BLaER1 (cell line): ENCODE data around the gene PRRX1.

Experiments
- H3K27ac ChIP-seq: shearing (Covaris generic); formaldehyde crosslinking; 2 replicates; pipeline ENCODE4 v1.8.1; 2022
- H3K27me3 ChIP-seq: shearing (Covaris generic); formaldehyde crosslinking; 2 replicates; pipeline ENCODE4 v1.8.1; 2022
- H3K36me3 ChIP-seq: shearing (Covaris generic); formaldehyde crosslinking; 2 replicates; pipeline ENCODE4 v1.8.1; 2022
- H3K4me1 ChIP-seq: shearing (Covaris generic); formaldehyde crosslinking; 2 replicates; pipeline ENCODE4 v1.8.1; 2022
- H3K4me2 ChIP-seq: shearing (Covaris generic); formaldehyde crosslinking; 2 replicates; pipeline ENCODE4 v1.8.1; 2022
- H3K4me3 ChIP-seq: shearing (Covaris generic); formaldehyde crosslinking; 2 replicates; pipeline ENCODE4 v1.8.1; 2022
- H3K9ac ChIP-seq: shearing (Covaris generic); formaldehyde crosslinking; 2 replicates; pipeline ENCODE4 v1.8.1; 2022
- H3K9me3 ChIP-seq: shearing (Covaris generic); formaldehyde crosslinking; 2 replicates; pipeline ENCODE4 v1.8.1; 2022
- H4K20me1 ChIP-seq: shearing (Covaris generic); formaldehyde crosslinking; 2 replicates; pipeline ENCODE4 v1.8.1; 2022
- Cebpa-rat ChIP-seq: shearing (Covaris generic); IDR thresholded peaks from 2 replicates; pipeline ENCODE4 v1.8.1; 2022

Gene PRRX1

DNA sequence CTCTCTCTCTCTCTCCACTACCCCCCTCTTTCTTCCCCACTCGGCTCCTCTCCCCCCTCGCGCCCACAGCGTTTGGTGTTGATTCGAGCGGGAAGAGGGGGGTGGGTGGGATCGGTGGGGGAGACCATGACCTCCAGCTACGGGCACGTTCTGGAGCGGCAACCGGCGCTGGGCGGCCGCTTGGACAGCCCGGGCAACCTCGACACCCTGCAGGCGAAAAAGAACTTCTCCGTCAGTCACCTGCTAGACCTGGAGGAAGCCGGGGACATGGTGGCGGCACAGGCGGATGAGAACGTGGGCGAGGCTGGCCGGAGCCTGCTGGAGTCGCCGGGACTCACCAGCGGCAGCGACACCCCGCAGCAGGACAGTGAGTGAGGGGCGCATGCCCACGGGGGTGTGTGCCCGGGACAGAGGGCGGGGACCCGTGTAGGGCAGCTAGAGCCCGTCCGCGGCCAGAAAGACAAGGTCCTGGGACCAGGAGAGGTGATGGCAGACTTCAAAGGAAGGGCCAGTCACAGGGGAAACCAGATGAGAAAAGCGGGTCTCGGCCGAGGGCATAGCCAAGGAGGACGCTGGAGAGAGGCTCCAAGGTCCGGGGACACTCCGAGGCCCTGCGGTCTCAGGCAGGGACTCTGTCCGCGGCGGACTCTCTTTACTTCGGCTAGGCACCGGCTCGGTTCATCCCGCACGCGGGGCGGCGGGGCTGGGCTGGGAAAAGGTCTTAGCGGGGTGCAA is at the start of gene PRRX1:
Gene PRRX1, plus strand, starts transcription at position 39 of the 735 bp plus-strand sequence. Its CDS starts 88 bp downstream, at position 127.
- Histone ChIP-seq H3K27ac (no peak within 1 kb of the TSS), H4K20me1 (no peaks in the 10 kb centered on the region), H3K27me3 (peaks cover 39% of the 10 kb centered on the region), H3K9ac (no peak within 1 kb of the TSS), H3K9me3 (peaks cover 12% of the 10 kb centered on the region), H3K4me1 (no peaks in the 10 kb centered on the region), H3K4me3 (no peak within 1 kb of the TSS), H3K36me3 (no peaks in the 10 kb centered on the region), H3K4me2 (no peak within 1 kb of the TSS)
- TF ChIP-seq Cebpa-rat = no peak

DNA sequence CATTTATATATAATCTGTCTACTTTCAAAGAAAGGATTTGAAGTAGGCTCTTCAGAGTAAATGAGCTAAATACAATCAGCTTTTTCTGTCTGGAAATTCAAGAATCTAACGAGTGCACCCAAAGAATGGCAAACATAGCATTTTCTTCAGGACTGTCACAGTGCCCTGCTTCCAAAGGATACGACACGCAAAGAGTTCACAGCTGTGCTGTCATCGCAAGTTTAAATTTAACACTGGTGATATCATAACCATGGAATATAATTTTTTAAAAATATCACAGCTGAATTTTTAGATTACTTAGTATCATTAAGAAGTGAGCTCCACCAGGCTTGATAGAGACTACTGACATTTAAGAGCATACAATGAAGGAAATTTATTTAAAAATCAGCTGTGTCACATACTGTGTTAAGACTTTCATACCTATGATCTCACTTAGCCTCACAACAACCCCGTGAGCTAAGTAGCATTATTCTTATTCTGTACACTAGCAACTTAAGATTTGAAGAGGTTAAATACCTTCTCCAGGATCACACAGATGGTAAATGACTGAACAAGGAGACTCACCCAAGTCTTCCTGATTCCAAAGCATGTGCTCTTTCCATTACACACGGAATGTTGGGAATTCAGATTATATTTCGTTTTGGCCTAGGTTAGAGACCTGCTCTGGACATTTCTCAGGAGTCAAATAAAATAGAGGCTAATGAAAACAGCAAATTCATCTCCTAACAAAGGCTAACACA is 46.2 kb upstream of the PRRX1 start:
- no peak overlapping the region for H3K4me2 ChIP-seq
- H3K9me3 ChIP-seq = no peaks in the 10 kb centered on the region
- no peak overlapping the region for H3K27ac ChIP-seq
- H3K4me1 ChIP-seq = no peaks in the 10 kb centered on the region
- H3K36me3 ChIP-seq = no peaks in the 10 kb centered on the region
- H3K4me3 ChIP-seq = no peak overlapping the region
- TF ChIP-seq Cebpa-rat = no peak
- no peaks in the 10 kb centered on the region for H4K20me1 ChIP-seq
- H3K27me3 ChIP-seq = no peaks in the 10 kb centered on the region
- no peak overlapping the region for H3K9ac ChIP-seq

DNA sequence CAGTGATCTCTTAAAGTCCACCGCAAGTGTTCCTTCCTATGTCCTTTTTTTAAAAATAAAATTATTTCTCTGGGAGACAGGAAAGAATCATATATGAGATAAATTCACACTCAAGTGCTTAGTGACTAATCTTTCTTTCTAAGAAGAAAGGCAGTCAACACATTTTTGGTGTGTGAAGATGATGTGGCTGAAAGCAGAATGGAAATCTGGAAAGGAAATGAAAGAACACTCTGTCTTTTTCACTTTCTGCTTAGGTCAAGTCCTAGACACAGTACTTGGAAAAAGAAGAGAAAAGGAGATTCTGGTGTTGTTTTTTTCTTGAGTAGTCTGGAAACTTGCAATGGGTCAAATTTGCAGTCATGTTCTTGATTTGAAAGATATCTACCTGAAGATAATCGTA is 45.5 kb upstream of the PRRX1 start:
- Histone ChIP-seq H3K4me2 (no peak overlapping the region), H3K4me3 (no peak overlapping the region)

DNA sequence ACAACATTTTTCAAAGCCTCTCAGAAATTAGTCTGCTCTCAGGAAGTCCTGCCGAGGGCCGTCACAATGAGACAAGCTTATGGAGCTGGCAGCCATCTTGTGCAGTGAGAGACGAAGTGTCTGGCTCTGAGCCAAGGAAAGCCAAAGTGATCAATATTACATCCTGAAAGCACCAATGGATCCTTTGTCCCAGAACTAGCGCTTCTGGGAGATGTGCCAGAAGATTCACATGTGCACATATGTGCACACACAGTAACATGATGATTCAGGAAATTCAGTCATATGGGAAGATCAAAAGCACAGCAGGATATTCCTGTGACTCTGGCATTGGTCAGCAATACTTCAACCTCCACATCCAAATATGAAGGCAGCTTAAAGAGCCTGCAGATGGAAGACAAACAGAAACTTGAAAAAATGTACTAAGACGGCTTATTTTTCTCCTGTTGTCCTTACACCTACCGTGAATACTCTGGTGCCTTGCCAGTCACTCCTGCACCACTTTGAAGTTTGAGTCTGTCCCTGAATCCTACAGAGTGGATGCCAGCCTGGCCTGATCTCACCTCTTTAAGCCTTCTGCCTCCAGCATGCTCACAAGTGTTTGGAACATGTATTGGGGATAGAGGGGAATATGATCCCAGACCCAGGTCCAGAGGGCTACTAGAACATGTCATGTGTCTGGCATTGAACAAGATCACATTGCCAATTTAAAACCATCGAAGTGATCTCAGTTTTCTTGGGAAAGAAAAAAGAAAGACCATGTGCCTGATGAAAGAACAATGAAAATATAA is 44.5 kb upstream of the PRRX1 start:
- no peak for TF ChIP-seq Cebpa-rat
- H3K4me3 ChIP-seq = no peak overlapping the region
- no peaks in the 10 kb centered on the region for H3K27me3 ChIP-seq
- H3K9me3 ChIP-seq = no peaks in the 10 kb centered on the region
- H3K4me1 ChIP-seq = no peaks in the 10 kb centered on the region
- H4K20me1 ChIP-seq = no peaks in the 10 kb centered on the region
- H3K36me3 ChIP-seq = no peaks in the 10 kb centered on the region
- no peak overlapping the region for H3K9ac ChIP-seq
- no peak overlapping the region for H3K4me2 ChIP-seq
- no peak overlapping the region for H3K27ac ChIP-seq

More for the DNA sequence above, 45.5 kb upstream of the PRRX1 start:
- no peak overlapping the region for H3K27ac ChIP-seq
- no peaks in the 10 kb centered on the region for H3K9me3 ChIP-seq
- no peaks in the 10 kb centered on the region for H3K4me1 ChIP-seq
- H3K9ac ChIP-seq = no peak overlapping the region
- no peaks in the 10 kb centered on the region for H4K20me1 ChIP-seq
- no peaks in the 10 kb centered on the region for H3K27me3 ChIP-seq
- no peak for TF ChIP-seq Cebpa-rat
- no peaks in the 10 kb centered on the region for H3K36me3 ChIP-seq

DNA sequence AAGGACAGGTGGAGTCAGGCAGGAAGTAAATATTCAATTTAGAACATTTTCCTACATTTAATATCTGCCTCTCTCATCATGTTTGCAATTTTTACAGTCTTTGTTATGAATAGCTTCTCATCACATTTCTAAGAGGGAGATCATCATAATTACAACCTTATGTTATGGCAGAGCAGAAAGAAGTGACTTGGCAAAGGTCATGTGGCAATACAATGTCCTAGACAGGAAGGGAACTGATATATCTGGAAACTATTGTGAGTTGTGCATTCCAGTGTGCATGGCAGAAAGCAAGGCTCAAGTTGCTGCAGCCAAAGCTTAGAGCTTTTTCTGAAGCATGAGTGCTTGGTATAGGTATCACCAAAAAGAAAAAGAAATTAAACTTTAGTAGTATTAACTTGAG is 43.8 kb upstream of the PRRX1 start:
- H3K4me2 ChIP-seq = no peak overlapping the region
- H3K27ac ChIP-seq = no peak overlapping the region
- TF ChIP-seq Cebpa-rat = no peak
- H3K27me3 ChIP-seq = no peaks in the 10 kb centered on the region
- no peak overlapping the region for H3K9ac ChIP-seq
- no peaks in the 10 kb centered on the region for H3K36me3 ChIP-seq
- H3K4me3 ChIP-seq = no peak overlapping the region
- H3K4me1 ChIP-seq = no peaks in the 10 kb centered on the region
- H4K20me1 ChIP-seq = no peaks in the 10 kb centered on the region
- no peaks in the 10 kb centered on the region for H3K9me3 ChIP-seq

DNA sequence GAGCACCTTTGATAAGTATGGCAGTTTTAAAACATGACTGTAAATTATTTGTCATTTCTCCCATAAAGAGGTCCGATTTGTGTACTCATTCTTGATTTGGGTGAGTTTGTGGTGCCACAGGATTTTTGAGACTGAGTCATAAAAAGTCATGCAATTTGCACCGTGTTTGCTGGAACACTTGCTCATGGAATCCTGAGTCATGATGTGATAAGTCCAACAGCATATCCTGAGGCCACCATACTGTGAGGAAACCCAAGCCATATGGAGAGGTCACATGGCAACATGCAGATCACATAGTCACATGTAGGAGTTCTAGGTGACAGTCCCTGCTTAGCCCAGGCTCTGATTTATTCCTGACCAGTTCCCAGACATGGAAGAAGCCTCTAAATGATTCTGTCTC is 40.8 kb upstream of the PRRX1 start:
- no peak overlapping the region for H3K4me2 ChIP-seq
- H3K27ac ChIP-seq = no peak overlapping the region
- H3K4me3 ChIP-seq = no peak overlapping the region
- no peaks in the 10 kb centered on the region for H3K36me3 ChIP-seq
- H3K4me1 ChIP-seq = no peaks in the 10 kb centered on the region
- H3K9me3 ChIP-seq = no peaks in the 10 kb centered on the region
- no peak overlapping the region for H3K9ac ChIP-seq
- no peak for TF ChIP-seq Cebpa-rat
- H4K20me1 ChIP-seq = no peaks in the 10 kb centered on the region
- no peaks in the 10 kb centered on the region for H3K27me3 ChIP-seq

DNA sequence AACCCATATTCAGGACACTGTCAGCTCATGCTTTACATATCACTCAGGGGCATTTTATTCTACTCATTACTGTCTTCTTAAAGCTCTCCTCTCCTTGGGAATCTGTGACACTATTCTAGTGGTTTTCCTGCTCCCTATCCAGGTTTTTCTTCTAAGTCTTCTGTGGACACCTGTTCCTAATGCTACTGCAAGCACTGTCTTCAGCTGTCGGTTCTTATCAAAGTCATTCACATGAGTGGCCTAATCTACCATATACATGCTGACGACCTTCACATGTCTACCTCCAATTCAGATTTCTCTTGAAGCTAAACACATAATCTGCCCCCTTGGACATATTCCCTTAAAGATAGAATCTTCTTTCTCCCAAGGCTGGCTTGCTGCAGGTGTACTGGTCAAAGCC is 39.8 kb upstream of the PRRX1 start:
- no peak for TF ChIP-seq Cebpa-rat
- Histone ChIP-seq H3K27me3 (no peaks in the 10 kb centered on the region), H3K4me2 (no peak overlapping the region), H3K27ac (no peak overlapping the region), H3K9me3 (no peaks in the 10 kb centered on the region), H3K36me3 (no peaks in the 10 kb centered on the region), H3K4me1 (no peaks in the 10 kb centered on the region), H4K20me1 (no peaks in the 10 kb centered on the region), H3K9ac (no peak overlapping the region), H3K4me3 (no peak overlapping the region)

DNA sequence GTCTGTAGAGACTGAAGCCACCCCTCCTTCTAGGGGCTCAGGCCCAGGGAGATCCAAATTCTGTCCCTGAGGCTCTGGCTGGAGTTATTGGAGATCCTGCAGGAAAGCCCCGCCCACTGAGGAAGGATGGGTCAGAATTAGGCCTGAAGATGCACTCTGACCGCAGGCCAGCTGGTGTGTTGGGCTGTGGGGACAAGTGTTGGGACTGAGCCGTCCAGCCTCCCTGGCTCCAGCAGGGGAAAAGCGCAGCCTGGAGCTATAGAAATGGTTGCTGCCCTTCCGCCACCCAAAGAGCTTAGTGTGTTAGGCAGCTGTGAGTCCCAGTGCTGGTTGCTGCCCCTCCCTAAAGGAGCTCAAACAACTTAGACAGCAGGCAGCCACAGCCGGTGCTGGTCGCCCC is 33.0 kb upstream of the PRRX1 start:
- no peaks in the 10 kb centered on the region for H3K4me1 ChIP-seq
- H3K9ac ChIP-seq = no peak overlapping the region
- H3K27ac ChIP-seq = no peak overlapping the region
- H3K36me3 ChIP-seq = no peaks in the 10 kb centered on the region
- H4K20me1 ChIP-seq = no peaks in the 10 kb centered on the region
- no peak overlapping the region for H3K4me3 ChIP-seq
- H3K27me3 ChIP-seq = no peaks in the 10 kb centered on the region
- TF ChIP-seq Cebpa-rat = no peak
- H3K4me2 ChIP-seq = no peak overlapping the region
- H3K9me3 ChIP-seq = no peaks in the 10 kb centered on the region

DNA sequence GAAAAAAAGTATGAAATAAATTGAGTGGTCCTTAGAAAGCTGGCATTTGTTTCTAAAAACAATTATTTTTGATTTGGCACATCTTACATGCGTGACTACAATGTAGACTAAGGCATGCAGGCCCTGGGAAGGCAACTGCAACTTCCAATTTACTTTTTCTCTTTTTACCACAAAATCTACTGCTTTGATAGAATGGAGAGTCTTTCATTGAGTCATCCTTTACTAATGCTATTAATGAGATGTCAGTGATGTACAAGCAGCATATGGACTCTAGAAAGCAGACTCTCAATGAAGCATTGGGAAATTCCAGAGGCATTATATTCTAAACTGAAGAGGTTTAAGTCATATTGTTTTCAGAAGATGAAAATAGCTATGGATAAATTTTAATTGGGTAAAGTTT is 29.6 kb upstream of the PRRX1 start:
- Histone ChIP-seq H3K4me2 (no peak overlapping the region), H3K36me3 (no peaks in the 10 kb centered on the region), H3K9ac (no peak overlapping the region)

More for the DNA sequence above, 29.6 kb upstream of the PRRX1 start:
- H4K20me1 ChIP-seq = no peaks in the 10 kb centered on the region
- H3K4me3 ChIP-seq = no peak overlapping the region
- no peaks in the 10 kb centered on the region for H3K9me3 ChIP-seq
- no peak overlapping the region for H3K27ac ChIP-seq
- H3K4me1 ChIP-seq = no peaks in the 10 kb centered on the region
- no peaks in the 10 kb centered on the region for H3K27me3 ChIP-seq
- no peak for TF ChIP-seq Cebpa-rat
